ENCODE measurements around the gene MATK.

Gene MATK

GRCh38 chr19:3814648-3815047, 28.5 kb upstream of the MATK start:
- no peak for DNase-seq

- no peak for DNase-seq
These were observed 27.6 kb upstream of the MATK start for GRCh38 chr19:3813473-3814392.

GRCh38 chr19:3810708-3811355, 24.7 kb upstream of the MATK start:
- no peak for DNase-seq

GRCh38 chr19:3809881-3810707, 23.9 kb upstream of the MATK start:
- no peak for DNase-seq

GRCh38 chr19:3808420-3809143, 22.4 kb upstream of the MATK start:
- no peak for DNase-seq

- no peak for DNase-seq
These were observed 21.6 kb upstream of the MATK start for GRCh38 chr19:3807574-3808354.

GRCh38 chr19:3807131-3807480, 20.9 kb upstream of the MATK start:
- no peak for DNase-seq

GRCh38 chr19:3805859-3806258, 19.7 kb upstream of the MATK start:
- DNase-seq: no peak

- DNase-seq: no peak
These were observed 18.2 kb upstream of the MATK start for GRCh38 chr19:3804429-3804828.

GRCh38 chr19:3803986-3804385, 17.8 kb upstream of the MATK start:
- DNase-seq: no peak

GRCh38 chr19:3803114-3803888, 17.1 kb upstream of the MATK start:
- DNase-seq: no peak

GRCh38 chr19:3801412-3802096, 15.4 kb upstream of the MATK start:
- DNase-seq: no peak

- no peak for DNase-seq
These were observed 14.8 kb upstream of the MATK start for GRCh38 chr19:3800996-3801395.

- DNase-seq: no peak
These were observed 12.0 kb upstream of the MATK start for GRCh38 chr19:3798137-3798536.

GRCh38 chr19:3796358-3796757, 10.2 kb upstream of the MATK start:
- DNase-seq: no peak

GRCh38 chr19:3793799-3794198, 7.6 kb upstream of the MATK start:
- DNase-seq: no peak

GRCh38 chr19:3792114-3792513, 5.9 kb upstream of the MATK start:
- DNase-seq: no peak

GRCh38 chr19:3790941-3791340, 4.8 kb upstream of the MATK start:
- DNase-seq: no peak

- DNase-seq: no peak
These were observed 4.1 kb upstream of the MATK start for GRCh38 chr19:3790209-3790734.

Measured in Kasumi-1 (cell line).